GM21390 (cell line): ENCODE data around the gene GRB10.

Experiments used
- ATAC-seq: cut with Tn5 transposase; IDR thresholded peaks from one replicate; pipeline ENCODE4 v1.9.1; 2021; ENCODE audit not compliant: unreplicated experiment

Gene GRB10

DNA sequence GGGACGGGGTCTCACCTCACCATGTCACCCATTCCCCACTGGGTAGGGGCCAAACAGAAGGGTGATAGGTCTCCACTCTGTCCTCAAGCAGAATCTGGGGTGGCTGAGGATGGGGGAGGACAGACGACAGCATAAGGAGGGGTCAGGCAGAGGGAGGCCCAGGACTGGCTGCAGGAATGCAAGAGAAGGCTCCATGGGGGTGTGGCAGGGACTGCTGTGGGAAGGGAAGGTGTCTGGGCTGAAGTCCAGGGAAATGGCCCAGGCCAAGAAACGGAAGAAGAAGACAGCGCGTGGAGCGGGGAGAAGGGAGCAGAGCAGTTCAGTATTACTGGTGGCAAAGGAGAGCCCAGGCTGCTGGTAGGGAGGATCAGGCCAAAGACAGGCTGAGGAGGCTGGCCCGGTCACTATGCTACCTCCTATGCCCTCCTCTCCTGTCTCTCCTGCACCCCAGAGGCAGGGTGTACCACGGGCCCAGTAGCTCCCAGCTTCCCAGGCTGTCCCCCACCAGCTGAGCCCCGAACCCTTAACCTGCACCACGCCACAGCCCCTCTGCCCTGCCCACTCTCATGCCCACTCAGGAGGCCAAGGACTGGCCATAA is 60.9 kb downstream of the GRB10 start:
- no peak for ATAC-seq

DNA sequence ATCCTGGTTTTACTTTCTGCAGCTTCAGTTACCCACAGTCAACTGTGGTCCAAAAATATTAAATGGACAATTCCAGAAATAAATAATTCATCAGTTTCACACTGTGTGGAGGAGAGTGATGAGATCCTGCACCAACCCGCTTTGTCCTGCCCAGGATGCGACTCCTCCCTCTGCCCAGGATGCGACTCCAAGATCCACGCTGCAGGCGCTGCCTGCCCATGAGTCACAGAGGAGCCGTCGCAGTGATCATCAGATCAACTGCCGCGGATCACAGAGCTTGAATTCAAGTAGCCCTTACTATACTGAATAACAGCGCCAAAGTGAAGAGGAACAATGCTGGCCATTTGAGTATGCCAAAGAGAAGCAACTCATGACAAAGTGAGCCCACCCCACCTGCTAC is 61.5 kb downstream of the GRB10 start:
- ATAC-seq, result no peak

DNA sequence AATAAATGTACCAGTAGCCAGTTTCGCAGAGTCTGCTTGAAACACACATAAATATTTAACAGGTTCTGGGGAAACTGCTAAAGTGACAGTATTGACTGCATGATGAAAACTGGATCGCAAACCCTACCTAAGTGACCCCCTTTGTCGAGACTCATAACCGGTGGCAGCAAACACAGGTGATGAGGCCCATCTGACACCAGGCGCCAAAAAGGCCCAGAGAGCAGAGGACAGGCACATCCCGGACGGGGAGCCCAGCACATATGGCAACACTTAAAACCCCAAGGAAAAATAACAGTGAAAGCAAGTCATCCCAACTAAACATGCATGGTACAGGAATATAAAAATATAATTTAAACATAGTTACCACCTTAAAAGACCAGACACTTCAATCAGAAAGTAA is 62.4 kb downstream of the GRB10 start:
- ATAC-seq, result no peak

DNA sequence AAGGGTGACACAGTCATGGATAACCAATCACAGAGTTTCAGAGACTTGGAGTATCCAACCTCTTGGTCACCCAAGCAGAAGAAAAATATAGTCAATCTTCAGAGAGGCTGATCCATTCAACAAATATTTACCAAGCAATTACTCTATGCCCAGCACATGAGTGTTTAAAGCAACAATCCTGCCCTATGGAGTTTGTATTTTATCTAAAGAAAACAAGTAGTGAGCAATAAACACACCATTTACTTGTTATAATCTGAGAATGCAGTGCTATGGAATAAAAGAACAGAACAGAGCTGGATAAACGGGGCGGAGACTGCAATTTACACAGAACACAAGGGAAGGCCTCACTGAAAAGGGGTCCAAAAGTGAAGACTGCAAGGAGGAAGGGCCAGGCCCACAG is 63.8 kb downstream of the GRB10 start:
- no peak for ATAC-seq

DNA sequence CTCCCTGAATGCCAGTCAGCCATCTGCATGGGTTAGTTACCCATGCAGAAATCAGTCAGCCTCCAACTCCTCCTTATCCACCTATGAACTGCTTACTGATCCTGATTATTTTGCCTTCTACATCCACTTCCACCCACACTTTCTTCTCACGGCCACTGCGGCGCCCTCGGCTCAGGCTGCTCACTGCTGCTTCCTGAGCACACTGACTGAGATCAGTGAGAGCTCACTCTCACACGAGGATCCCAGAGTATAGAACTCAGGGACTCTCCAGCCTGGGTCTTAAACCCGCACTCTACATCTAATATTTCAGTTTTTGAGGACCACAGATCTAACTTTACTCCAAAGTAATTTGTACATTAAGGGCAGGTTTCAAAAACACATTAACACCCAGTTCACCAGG is 64.4 kb downstream of the GRB10 start:
- ATAC-seq, result no peak

DNA sequence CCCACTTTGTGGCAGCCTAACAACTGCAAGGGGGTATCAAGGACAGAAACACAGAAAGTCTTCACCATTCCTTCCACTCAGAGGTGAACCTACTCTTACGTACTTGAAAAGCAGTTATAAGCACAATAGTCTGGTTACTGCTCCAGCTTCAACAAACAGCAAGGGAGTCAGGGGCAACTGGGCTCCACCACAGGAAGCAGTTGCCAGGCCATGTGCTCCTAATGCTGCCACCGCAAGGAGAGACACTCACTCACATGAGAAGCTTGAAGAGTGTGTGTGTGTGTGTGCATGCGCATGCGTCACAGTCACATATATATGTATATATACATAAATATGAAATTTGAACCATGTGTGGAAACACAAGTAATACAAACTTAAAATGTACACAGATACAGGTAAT is 65.5 kb downstream of the GRB10 start:
- ATAC-seq, result no peak

DNA sequence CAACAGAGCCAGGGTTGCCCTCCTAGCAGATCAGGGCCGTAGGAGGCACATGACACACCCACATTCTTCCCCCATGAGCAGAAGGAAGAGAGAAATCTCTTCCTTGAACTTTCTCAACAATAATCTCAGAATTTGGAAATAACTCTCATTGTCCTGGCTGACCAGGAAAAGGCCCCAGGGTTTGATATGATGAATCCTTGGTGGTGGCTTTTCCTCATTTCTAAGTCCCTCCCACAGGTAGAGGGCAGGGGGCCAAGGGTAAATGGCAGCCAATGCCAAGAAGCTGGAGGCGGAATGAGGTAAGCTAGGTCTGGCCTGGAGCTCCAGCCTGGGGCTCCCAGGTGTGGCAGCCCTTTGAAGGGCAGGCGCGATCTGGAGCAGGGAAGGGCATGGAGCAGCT is 67.8 kb downstream of the GRB10 start:
- no peak for ATAC-seq

DNA sequence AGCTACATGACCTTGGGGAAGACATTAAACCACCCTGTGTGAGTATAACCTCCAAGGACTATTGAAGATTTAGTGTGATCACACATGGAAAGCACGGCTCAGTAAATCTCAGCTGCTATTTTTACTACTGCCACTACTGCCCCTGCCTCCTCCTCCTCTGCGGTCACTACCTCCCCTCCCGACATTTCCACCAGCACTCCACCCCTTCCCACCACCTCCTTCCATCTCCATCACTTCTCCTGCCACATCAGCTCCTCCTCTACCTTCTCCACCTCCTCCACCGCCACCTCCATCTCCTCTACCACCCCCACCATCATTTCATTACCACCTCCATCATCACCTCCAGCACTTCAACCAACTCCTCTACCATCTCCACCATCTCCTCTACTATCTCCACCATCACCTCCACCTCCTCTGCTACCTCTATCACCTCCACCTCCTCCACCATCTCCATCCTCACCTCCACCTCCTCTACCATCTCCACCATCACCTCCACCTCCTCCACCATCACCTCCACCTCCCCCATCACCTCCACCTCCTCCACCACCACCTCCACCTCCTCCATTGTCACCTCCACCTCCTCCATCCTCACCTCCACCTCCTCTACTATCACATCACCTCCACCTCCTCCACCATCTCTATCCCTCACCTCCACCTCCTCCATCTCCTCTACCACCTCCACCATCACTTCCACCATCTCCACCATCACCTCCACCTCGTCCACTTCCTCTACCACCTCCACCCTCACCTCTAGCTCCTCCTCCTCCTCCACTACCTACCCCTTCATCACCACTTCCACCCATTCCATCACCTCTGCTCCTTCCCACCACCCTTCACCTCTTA is 69.4 kb downstream of the GRB10 start:
- ATAC-seq, result no peak

DNA sequence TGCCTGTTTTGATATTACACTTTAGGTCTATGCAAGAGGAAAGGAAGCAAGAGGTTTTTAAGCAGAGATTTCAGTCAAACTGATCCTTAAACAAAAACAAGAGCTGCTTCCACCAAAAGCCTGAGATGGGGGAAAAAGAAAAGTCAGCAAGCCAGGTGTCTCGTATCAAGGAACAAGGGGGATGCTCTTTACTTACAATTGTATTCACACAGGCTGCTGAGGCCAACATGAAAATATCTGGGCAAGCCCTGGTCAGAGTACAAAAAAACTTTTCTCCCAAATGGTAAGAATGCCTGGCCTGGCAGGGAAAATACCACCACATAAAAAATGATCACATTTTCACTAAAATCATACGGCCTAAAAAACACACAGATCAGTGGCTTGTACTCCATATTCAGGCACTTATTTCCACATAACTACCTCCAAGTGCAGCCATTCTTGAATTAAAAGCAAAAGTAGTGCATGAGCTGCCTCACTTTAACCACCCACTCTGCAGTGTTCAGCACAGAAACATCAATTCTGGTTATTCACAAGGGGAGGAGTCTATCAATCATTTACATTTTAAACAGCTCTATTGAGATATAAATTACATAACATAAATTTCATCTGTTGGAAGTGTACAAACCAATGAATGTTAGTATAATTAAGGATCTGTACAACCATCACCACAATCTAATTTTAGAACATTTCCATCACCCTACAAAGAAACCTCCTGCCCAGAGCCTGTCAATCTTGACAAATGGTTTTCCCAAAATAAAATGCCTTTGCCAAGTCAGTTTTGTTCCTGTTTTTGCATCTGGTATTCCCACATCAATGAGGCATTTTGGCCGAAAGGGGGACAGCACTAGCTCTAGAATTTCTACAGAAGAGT is 70.2 kb downstream of the GRB10 start:
- ATAC-seq, result no peak

DNA sequence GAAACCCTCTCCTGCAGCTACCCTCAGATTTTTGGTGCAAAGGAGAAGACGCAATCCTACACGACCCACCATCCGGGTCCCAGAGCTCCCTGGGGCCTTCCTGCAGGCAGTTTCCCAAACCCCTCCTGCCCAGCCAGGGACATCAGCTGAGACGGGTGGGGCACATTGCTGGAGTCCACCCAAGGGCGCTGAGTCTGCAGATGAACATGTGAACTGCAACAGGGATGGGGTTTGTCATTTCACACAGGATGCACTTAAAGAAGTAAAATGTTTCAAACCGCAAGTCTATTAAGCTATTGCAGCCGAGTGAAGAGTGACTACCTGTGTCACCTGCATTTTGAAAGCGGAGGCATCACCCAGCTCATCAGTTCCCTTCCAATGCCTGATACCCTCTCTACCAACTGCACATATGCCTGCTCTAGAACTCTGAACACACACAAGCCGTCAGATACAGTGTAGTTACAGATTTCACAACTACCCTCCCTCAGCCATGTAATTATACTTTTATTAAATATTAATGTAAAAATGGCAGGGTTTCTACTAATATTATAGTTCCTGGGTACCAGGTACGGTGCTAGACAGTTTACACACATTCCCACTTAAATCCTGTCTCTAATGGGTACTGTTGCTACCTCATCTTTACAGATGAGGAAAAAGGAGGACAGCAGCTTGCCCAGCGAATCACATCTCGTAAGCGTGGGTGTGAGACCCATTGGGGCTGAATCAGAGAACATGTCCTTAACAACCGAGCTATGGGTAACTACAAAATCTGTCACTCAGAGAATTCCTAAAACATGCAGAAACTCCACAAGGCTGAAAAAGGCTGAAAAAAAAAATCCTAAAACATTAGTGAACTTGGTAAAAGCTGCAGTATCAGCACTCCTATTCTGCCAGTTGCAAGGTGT is 71.2 kb downstream of the GRB10 start:
- ATAC-seq, result no peak

DNA sequence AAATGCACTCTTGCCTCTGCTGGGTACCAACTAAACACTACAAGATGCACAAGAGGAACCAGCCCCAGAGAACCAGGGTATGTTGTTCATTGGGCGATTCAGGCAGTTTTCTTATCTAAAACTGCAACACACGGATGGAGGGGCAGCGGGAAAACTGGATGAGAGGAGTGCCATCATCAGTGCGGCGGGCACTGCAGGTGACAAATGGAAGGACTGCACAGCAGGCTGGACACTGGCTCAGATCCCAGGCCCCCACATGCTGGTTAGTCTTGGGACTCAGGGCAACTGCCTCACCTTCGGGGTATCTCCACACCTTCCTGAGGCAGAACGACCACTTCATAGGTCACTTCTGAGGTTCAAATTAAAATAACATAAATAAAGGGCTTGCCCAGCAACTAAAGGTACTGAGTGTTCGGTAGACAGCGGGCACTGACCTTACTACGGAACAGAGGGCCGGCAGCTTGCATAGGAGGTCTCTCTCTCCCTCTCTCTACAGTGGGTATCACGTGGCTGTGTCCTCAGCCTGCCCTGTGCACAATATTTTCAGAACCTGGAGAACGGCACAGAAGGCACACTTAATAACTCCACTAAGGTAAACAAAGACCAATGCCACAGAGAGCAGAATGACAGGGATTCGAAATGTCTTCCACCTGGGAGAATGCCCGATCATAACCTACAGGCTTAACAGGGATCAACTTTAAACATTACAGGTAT is 72.1 kb downstream of the GRB10 start:
- no peak for ATAC-seq

DNA sequence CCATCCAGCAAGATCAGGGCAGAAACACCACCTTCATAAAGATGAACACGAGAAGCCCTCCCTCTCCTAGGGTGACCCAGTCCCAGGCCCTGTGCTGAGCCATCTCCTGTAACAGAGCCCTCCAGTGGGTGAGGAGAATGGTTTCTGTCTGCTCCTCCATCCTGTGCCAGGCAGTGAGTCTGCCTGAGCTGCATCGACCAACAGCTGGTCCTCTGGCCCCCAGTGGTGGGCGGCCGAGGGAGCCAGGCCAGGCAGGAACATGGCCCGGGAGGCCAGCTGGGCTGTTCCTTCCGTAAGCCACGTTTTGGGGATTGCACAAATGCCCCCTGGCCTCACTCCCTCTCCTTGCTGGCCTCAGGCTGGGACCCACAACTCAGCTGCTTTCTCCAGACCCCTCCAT is 73.5 kb downstream of the GRB10 start:
- no peak for ATAC-seq

DNA sequence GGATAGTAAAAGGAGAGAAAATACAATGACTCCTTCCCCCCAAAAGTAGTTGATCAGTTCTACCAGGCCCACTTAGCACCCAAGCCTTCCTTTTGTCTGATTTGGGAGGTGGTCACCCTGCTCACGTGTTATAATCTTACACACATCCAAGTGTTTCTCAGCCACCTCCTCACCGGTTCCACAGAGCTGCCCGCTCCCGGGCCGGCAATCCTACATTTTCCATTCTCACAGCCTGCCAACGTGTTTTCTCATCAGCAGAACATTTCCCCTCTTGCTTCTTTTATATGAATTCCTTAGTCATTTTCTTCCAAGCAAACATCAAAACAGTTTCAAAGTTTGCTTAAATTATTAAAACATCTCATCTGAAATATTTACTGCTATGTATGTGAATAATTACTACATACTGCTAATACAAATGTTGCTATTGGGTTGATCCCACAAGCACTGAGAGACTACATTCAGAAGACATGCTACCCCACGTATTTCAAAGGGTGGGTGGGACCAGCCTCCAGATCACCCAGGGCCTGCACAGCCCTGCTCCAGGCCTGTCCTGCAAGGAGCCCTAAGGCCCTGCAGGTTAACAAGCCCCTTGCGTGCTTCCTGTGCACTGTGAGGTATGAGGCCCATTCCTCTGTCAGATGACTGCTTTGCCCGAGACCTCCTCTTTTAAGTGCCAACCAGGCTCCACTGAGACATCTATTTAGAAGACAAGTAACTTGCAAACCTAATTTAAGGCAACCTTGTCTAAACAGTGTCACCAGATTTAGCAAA is 75.3 kb downstream of the GRB10 start:
- no peak for ATAC-seq

DNA sequence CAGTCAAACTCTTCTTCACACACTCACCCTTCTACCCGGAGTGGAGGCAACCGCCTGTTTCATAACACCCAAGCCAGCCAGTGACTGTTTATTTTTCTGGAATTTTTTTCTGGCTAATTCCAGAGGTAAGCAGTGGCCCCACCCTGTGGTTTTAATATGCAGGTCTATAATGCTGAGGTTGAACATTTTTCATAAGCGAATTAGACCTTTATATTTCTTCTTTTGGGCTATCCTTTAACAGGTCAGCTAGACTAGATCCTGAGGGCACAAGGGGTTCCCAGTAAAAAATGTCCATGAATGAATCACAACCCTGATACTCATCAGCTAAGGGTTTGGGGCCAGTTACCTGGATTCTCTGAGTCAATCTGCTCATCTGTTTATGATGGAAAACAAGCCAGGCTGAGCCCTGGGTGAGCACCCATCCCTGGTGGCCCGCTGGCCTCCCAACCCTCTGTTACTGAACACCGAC is 76.2 kb downstream of the GRB10 start:
- ATAC-seq, result no peak

DNA sequence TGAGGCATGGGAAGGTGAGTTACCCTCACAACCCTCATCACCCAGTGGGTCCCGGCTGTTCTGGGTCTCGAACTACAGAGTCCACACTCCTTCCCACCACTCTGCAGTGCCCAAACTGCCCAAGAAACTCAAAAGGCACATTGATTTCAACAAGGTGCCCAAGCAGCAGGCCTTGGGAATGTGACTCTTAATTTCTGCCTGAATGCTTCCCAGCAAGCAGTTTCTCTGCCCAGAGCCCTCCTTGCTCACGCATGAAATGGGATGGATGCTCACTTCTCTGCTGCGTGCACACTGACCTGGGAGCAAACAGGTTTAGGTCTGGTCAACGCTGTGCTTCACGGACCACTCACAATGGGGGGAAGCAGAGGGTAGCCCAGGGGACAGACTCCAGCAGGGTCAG is 77.9 kb downstream of the GRB10 start:
- no peak for ATAC-seq

DNA sequence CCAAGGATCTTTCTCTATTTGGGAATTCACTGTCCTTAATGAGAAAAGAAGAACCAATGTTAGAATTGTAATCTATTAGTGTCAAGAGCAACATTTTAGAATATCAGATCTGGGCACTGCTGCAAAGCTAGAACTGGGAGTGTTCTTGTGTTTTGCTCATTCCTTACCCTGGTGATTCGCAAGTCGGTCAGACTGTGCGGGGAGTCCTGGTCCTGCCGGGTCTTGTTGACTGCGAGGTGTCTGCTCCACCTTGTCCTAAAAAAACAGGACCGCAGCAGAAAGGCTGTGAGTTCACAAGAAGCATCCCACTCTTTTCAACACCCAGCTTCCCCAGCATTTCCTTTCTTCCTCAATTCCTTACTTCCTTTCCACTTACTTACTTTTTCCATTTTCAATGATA is 79.0 kb downstream of the GRB10 start:
- no peak for ATAC-seq

DNA sequence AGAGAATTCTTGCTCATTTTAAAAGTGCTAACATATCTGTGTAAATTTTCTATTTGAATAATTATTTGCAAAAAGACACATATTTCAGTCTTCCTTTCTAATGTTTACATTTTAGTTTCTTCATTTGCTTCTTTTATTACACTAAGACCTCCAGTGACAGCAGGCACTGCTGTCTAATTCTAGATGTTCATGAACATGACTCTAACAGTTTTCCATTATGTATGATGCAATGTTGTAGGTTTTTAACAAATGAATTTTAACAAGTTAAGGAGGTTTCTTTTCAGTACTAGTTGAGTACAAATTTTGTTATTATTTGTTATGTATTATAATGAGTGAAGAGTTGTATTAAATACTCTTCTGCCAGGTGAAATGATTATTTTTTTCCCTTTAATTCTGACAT is 83.6 kb downstream of the GRB10 start:
- ATAC-seq, result no peak

DNA sequence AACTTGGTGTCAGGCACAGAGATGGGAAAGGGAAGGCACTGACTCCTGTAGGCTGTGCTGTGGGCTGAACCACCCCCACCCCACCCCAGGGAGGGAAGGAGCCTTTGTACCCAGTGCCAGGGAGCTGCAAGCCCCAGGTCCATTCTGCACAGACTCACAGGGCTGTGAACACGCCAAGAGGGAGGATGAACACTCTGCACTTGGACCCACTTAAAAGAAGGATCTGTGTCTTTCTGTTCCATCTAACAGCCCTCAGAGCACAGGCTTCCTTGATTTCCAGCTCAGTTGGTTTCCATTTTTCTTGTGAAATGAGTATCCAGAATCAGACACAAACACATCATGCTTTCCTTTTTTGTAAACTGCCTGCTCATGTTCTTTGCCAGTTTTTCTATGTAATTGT is 84.9 kb downstream of the GRB10 start:
- ATAC-seq, result no peak

DNA sequence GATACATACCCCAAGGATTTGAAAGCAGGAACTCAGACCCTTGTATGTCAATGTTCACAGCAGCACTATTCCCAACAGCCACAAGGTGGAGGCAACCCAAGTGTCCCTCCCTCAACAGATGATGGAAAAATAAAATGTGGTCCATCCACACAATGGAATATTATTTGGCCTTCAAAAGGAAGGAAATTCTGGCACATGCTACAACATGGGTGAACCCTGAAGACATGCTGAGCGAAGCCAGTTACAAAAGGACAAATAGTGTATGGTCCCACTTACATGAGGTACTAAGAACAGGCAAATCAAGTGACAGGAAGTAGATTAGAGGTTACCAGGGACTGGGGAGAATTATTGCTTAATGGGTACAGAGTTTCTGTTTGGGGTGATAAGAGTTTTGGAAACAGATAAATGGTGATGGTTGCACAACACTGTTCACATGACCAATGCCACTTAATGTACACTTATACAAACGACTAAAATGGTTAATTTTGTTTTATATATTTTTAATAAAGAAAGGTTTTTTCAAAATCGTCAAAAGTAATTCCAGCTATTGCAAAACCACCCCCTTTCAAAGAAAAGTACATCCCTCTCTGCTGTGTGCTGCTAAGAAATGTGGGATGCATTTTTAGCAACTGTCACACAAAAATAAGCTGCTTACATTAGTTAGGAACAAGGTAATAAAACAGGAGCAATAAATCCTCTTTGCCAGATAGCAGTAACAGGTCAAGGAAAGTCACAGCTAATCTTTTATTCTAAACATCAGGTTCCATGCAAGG is 85.7 kb downstream of the GRB10 start:
- no peak for ATAC-seq
